HG03457 (cell line): ENCODE results near the gene SH3BP5.
A peak's percentile ranks its signal among the peaks of the same experiment; 100 is the strongest.
"Not testable (repeated sequence)": the region's sequence is repeated elsewhere in the genome, so short reads cannot be mapped to it uniquely, and the experiment has no call there.

Source experiments
- ATAC-seq: cut with Tn5 transposase; IDR thresholded peaks from one replicate; pipeline ENCODE4 v1.9.1; 2021; ENCODE audit warnings: moderate number of reproducible peaks; ENCODE audit not compliant: unreplicated experiment

SH3BP5 gene, protein sequence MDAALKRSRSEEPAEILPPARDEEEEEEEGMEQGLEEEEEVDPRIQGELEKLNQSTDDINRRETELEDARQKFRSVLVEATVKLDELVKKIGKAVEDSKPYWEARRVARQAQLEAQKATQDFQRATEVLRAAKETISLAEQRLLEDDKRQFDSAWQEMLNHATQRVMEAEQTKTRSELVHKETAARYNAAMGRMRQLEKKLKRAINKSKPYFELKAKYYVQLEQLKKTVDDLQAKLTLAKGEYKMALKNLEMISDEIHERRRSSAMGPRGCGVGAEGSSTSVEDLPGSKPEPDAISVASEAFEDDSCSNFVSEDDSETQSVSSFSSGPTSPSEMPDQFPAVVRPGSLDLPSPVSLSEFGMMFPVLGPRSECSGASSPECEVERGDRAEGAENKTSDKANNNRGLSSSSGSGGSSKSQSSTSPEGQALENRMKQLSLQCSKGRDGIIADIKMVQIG

GRCh38 chr3:15332405-15333098, at the start of gene SH3BP5:
Gene SH3BP5, minus strand, starts transcription at chr3:15332586. Its CDS starts 178 bp downstream, at chr3:15332408.
- no peak for ATAC-seq

DNA sequence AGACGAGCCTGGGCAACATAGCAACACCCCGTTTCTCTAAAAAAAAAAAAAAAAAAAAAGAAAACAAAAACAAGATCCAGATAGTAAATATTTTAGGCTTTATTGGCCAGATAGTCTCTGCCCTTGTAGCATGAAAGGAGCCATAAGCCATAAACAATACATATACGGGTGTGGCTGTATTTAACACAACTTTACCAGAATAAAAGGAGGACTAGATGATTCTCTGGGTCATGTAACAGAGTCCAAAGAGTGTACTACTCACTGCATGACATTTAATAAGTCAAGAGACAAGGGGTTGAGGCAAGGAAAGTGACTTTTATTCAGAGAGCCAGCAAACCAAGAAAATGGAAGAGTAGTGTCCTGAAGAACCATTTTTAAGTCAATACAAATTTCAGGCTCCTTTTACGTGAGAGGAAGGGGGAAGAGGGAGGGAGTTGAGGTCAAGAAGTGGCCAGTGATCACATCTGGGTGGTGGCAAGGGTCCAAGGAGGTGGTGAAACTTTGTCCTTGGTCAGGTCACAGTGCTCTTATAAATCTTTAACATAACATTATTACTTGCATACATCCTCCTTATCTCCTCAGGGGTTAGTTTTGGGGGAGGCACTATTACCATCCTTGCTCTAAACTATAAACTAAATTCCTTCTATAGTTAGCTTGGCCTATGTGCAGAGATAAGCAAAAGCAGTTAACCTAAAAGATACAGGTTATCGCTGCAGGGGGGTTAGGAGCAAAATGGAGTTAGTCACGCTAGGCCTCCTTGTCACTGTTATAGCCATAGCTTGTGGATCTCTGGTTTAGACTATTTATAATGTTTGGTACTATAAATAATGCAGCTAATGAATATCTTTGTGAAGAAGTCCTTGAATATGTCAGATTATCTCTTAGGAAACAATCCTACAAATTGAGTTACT, 48.8 kb upstream of the SH3BP5 start:
- ATAC-seq = no peak

DNA sequence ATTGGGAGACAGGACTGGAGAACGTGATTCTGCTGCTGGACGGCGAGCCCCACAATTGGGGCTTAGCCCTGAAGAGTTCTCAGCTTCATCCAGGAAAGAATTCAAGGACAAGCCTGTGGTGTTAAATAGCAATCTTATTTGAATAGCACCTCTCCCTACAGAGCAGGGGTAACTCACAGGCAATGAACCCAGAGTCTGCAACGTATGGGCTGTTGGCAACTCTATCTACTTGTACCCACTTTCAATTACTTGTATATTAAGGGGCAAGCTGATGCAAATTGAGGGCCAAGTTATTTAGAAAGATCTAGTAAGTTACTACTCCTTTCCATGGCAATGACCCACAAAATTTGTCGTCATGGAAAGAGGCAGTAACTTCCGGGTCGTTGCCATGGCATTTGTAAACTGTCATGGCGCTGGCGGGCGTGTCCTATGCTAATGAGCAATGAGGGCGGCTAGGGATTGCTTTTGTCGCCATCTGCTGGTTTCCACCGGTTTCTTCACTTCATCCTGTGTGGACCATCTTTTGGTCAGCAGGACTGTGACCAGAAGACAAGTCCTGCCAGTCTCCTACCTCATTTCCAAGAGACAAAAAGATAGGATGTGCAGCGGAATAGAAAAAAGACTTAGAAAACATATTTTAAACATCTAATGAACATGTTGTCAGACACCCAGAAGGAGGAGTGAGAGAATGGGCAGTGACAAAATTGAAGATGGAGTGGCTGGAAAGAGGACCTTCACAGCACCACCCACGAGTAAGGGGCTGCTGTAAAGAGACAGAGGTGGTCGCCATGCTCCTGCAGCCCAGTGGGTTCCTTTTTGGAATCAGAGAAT, 45.8 kb upstream of the SH3BP5 start:
- ATAC-seq = peak; percentile 67

DNA sequence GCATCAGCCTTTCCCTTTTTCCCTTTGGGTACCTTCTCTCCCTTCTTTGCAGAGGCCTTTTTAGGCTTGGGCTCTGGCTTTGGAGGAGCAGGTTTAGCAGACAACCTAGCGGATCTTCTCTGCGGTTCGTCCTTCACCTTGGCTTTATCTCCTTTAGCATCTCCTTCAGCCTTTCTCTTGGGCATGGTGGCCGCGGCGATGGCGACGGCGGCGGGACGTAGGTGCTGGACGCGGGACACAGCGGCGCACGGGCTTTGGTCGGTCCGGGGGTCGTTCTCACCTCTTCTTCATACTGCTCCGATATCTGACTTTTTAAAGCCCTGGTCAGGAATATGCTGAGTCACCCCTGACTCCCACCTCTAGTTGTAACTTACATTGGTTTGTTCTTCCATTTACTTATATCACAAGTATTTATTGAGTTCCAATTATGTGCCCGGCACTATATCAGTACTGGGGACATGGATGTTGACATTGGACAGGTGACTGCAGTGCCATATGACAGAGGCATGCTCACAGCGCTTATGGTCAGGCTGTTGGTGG, 43.1 kb upstream of the SH3BP5 start:
- no peak for ATAC-seq

- no peak for ATAC-seq
Observed at GRCh38 chr3:15372918-15373317, 40.5 kb upstream of the SH3BP5 start.

GRCh38 chr3:15368561-15369135, 36.3 kb upstream of the SH3BP5 start:
- no peak for ATAC-seq

DNA sequence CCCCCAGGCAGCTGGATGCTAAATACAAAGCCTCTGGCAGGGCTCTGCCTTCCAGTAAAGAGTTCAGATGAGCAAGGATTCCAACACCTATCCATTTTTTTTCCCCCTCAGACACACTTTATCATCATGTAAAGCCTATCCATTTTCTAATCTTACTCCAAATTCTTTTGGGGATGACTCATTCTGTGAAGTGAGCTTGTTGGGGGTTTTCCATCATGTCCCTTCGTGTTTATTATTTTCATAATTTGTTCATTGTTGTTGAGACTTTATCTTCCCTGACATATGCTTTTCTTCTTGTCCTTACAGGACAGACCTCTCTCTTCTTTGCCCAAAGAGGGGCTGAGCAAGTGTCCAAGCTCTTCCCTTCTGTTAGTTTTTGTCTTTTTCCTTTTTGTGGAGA, 34.7 kb upstream of the SH3BP5 start:
- ATAC-seq = no peak

GRCh38 chr3:15364078-15364477, 31.7 kb upstream of the SH3BP5 start:
- ATAC-seq = not testable (repeated sequence)

- ATAC-seq = peak; percentile 69
Observed at GRCh38 chr3:15361494-15362214, 29.3 kb upstream of the SH3BP5 start.

GRCh38 chr3:15360788-15361493, 28.6 kb upstream of the SH3BP5 start:
- no peak for ATAC-seq

DNA sequence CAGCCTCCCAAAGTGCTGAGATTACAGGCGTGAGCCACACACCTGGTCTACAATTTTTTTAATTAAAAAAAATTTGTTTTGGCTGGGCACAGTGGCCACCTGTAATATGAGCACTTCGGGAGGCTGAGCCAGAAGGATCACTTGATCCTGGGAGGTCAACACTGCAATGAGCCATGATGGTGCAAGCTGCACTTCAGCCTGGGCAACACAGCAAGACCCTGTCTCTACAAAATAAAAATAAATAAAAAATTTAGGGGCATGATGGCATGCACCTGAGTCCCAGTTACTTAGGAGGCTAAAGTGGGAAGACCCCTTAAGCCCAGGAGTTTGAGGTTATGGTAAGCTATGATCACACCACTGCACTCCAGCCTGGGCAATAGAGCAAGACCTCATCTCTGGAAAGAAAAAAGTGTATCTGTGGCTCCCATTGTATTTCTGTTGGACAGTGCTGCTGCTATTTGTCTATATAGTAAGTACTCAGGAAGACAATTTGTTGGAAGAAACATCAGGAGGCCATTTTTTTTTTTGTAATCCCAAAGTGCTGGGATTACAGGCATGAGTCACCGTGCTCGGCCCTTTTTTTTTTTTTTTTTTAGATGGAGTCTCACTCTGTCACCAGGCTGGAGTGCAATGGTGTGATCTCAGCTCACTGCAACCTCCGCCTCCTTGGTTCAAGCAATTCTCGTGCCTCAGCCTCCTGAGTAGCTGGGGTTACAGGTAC, 27.5 kb upstream of the SH3BP5 start:
- no peak for ATAC-seq

GRCh38 chr3:15356651-15357061, 24.3 kb upstream of the SH3BP5 start:
- not testable (repeated sequence) for ATAC-seq

DNA sequence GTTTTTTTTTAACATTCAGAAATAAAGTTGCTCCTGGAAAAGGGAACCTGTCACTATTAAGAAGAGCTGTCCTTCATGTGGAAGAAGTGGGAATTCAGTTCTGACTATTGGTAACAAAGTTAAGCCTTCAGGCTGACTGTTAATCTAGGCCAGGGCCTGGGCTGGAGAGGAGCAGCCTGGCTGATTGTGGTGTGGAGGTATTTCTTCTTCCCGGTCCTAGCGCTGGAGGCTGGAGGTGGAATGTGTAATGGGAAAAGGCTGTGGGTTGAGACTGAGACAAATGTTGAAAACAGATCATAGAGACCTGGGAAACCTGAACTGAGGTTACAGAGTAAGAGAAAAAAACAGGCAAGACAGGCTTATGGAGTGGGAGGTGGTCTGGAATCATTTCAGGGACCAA, 23.8 kb upstream of the SH3BP5 start:
- no peak for ATAC-seq

DNA sequence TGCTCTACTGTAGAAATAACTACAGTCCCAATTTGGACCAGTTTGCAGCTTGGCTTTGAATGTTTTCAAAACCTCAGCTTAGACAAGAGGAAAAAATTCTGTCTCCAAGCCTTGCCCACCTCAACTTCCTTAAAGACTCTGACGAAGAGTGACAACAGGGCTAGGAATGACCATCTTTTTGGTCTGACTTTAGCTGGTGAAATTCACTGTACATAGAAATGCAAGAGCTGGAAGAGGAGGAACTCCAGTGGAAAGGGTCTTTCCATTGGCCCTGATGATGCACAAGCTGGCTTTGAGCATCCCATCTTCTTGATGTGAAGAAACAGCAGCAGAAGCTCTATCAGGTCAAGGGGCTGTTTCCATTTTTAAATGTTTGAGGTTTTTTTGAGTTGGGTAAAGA, 22.7 kb upstream of the SH3BP5 start:
- no peak for ATAC-seq

GRCh38 chr3:15354485-15354884, 22.1 kb upstream of the SH3BP5 start:
- ATAC-seq = no peak

DNA sequence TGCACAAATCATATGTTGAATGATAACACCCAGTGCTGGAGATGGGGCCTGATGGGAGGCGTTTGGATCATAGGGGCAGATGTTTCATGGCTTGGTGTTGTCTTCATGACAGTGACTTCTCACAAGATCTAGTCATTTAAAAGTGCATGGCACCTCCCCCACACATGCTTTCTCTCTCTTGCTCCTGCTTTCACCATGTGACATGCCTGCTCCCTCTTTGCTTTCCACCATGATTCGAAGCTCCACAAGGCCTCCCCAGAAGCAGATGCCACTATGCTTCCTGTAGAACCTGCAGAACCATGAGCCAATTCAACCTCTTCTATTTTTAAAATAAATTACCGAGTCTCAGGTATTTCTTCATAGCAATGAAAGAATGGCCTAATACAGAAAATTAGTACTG, 17.8 kb upstream of the SH3BP5 start:
- no peak for ATAC-seq

GRCh38 chr3:15349438-15349837, 17.1 kb upstream of the SH3BP5 start:
- not testable (repeated sequence) for ATAC-seq

DNA sequence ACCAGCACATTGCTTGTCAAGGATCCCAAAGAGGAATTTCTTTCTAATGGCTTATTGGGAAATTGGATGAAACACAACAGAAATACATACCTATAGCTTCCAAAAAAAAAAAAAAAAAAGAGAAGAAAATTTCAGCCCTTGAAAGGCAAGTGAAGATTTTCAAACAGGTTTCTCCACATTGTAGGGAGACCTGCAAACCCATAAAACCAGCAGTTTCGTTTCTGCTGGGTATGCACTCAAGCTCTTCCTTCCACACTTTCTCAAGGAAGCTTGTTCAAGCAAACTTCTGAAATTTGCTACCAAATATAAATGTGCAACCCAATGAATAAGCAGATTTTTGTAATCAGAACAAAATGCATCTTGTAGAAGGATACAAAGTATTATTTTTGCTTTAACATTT, 15.9 kb upstream of the SH3BP5 start:
- no peak for ATAC-seq
